HG03432 (cell line): ENCODE results near the gene FAM216A.
"Not testable (repeated sequence)": the region's sequence is repeated elsewhere in the genome, so short reads cannot be mapped to it uniquely, and the experiment has no call there.

Experiments used
- ATAC-seq: cut with Tn5 transposase; IDR thresholded peaks from one replicate; pipeline ENCODE4 v1.9.1; 2021; ENCODE audit warnings: mild to moderate bottlenecking, moderate library complexity; ENCODE audit not compliant: unreplicated experiment

The FAM216A gene, protein sequence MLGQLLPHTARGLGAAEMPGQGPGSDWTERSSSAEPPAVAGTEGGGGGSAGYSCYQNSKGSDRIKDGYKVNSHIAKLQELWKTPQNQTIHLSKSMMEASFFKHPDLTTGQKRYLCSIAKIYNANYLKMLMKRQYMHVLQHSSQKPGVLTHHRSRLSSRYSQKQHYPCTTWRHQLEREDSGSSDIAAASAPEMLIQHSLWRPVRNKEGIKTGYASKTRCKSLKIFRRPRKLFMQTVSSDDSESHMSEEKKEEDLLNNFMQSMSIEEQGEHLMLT

GRCh38 chr12:110468214-110469048 lies at the start of gene FAM216A, which contains the start of gene GPN3:
FAM216A (plus strand) TSS chr12:110468845; CDS start chr12:110468876, 31 bp downstream.
GPN3 (minus strand) TSS chr12:110468257; CDS start chr12:110468203, 54 bp downstream.
- ATAC-seq: peak; percentile 73

DNA sequence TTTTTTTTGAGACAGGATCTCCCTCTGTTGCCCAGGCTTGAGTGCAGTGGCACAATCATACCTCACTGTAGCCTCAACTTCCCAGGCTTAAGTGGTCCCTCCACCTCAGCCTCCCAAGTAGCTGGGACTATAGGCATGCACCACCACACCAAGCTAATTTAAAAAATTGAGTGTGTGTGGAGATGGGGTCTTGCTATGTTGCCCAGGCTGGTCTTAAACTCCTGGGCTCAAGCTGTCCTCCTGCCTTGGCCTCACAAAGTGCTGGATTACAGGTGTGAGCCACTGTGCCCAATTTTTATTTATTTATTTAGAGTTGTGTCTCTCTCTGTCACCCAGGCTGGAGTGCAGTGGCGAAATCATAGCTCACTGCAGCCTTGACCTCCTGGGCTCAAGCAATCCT lies 48.0 kb upstream of the FAM216A start:
- ATAC-seq: not testable (repeated sequence)

GRCh38 chr12:110421159-110421661 lies 47.4 kb upstream of the FAM216A start:
- ATAC-seq: no peak

GRCh38 chr12:110421701-110422100 lies 46.9 kb upstream of the FAM216A start:
- no peak for ATAC-seq

DNA sequence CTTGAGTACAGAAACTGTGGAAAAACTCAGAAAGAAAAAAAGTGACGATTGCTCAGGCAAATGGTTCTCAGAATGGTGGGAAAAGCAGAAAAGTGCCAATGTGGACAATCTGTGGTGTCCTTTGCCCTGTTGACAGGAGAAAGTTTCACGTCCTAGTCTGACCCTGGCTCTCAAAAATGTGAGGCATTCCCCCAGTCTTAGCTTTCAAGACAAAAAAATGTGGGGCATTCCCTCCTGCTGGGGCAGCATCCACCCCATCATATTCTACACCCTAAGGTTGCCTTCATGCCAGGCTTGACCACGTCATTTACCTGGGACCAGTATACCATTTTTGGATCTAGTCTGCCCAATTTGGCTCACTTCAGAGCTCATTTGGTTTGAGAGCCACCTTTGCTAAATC lies 44.4 kb upstream of the FAM216A start:
- ATAC-seq: no peak

DNA sequence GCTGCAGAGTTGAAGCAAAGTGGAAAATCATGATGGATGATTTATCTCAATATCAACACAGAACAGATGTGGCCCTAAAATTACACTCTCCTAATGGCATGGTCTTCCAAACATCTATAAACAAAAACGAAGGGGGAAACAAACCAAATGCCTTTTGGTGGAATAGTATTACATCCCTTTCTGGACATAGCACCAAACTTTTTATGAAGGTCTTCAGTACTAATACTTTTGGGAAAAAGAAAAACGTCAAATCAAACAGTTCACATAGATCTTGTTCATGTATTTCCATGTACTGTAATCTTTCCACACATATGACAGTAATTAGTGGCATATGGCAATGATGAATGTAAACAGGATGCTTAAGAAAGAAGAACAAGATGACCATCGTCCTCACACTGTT lies 42.2 kb upstream of the FAM216A start:
- ATAC-seq: no peak

DNA sequence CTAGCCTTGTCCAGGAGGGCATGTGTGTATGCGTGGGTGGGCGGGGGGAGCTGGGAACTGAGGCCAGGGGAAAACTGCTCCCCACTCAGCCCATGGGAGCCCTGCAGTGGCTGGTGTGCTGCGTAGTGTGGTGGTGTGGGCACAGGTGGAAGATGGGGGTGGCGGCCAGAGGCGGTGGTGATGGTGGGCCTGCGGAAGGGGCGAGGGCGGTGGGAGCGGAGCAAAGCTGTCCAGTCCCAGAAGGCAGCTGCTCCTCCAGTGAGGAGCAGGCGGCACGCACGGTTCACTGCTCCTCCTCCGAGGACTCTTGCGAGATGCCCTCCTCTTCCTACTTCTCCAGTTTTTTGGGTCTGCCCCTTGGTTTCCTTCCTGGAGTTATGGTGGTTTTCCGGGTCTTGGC lies 39.0 kb upstream of the FAM216A start:
- not testable (repeated sequence) for ATAC-seq

DNA sequence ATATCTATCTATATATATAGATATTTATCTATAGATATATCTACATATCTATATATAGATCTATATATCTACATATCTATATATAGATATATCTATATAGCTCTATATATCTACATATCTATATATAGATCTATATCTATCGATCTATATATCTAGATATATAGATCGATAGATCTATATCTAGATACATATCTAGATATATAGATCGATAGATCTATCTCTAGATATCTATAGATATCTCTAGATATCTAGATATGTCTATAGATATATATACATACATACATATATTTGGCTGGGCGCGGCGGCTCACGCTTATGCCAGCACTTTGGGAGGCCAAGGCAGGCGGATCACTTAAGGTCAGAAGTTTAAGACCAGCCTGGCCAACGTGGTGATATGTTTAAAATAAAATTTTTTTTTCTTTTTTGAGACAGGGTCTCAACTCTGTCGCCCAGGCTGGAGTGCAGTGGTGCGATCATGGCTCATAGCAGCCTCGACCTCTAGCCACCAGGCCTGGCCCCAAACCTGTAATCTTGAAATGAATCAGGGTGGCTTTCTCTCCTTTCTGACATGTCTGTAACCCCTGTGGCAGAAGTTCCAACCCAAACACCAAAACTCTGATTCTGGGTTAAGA lies 36.6 kb upstream of the FAM216A start:
- peak; percentile 20 for ATAC-seq

- no peak for ATAC-seq
These were observed 32.4 kb upstream of the FAM216A start for GRCh38 chr12:110436231-110436630.

DNA sequence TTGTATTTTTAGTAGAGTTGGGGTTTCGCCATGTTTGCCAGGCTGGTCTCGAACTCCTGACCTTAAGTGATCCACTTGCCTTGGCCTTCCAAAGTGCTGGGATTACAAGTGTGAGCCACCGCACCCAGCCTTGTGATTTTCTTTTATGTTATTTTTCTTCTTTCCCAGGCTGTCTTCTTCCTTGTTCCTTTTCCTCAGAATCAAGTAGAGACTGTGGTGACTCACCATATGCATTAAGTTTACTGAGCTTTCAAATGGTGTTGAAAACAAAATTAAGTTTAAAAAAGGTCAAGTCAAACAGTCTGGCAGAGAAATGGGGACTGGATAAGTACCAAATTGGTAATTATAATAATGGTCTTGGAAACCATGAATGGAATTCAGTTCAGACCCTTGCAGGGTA lies 24.2 kb upstream of the FAM216A start:
- ATAC-seq: no peak

GRCh38 chr12:110449799-110450497 lies 18.7 kb upstream of the FAM216A start, which contains the start of gene ARPC3:
ARPC3 (minus strand) TSS chr12:110450337; CDS start chr12:110450260, 77 bp downstream.
- ATAC-seq: peak; percentile 93

- no peak for ATAC-seq
These were observed 17.4 kb upstream of the FAM216A start for GRCh38 chr12:110451263-110451662.

DNA sequence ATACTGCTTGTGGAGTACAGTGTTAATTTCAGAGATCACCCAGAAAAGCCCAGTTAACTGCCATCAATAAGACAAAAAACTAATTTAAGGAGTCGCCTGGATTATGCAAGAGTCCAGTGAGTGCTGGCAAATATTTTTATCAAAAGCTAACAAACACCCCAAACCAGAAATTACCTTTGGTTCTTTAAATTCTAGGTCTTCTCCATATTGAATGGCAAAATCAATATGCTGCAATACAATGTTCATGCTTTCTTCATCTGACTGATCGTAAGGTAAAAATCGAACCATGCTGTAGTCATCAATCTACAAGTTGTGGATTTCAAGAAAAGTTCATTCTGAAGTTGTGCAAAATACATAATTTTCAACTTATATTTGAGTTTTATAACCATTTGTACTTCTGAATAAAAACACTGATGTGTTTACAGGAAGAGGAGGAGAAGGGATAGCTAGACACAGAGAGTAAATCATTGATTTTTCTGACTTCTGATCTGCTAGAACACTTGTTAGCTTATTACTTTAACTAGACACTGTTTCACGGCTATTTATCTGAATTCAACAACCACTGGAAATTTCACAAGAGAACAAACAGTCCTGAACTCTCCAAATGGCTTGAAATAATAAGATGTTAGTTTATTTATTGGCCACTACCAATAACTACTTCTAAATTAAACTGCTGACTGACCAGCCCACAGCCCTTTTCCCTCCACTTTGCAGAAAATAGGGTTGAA lies 14.9 kb upstream of the FAM216A start:
- no peak for ATAC-seq

GRCh38 chr12:110458756-110459155 lies 9.9 kb upstream of the FAM216A start:
- ATAC-seq: no peak

DNA sequence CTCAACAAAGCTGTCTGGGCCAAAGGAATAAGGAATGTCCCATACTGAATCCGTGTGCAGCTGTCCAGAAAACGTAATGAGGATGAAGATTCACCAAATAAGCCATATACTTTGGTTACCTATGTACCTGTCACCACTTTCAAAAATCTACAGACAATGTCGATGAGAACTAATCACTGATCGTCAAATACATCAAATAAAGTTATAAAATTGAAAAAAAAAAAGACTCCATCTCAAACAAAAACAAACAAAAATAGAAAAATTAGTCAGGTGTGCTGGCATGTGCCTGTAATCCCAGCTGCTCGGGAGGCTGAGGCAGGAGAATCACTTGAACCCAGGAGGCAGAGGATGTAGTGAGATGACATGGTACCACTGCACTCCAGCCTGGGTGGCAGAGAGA lies 7.5 kb upstream of the FAM216A start:
- ATAC-seq: not testable (repeated sequence)

- no peak for ATAC-seq
These were observed 3.6 kb upstream of the FAM216A start for GRCh38 chr12:110465024-110465423.

DNA sequence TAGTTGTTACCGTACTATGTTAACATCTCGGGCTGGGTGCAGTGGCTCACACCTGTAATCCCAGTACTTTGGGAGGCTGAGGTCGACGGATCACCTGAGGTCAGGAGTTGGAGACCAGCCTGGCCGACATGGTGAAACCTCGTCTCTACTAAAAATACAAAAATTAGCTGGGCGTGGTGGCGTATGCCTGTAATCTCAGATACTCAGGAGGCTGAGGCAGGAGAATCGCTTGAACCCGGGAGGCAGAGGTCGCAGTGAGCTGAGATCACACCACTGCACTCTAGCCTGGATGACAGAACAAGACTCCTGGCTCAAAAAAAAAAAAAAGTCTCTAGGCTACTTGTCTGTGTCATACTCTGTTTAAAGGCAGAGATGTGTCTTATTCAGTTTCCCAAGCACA lies 2.9 kb upstream of the FAM216A start:
- not testable (repeated sequence) for ATAC-seq

DNA sequence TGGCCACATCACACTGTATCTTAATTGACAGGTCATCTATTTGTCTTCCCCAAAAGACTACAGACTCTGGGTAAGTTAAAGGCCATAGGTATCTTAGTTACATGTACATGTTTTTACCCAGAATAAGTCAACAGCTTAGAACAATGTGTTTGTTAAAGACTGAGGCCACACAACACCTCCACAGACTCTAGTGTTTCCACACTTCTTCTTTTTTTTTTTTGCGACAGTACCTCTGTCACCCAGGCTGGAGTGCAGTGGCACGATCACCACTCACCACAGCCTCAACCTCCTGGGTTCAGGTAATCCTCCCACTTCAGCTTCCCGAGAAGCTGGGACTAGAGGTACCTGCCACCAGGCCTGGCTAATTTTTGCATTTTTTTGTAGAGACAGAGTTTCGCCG lies 1.9 kb upstream of the FAM216A start:
- ATAC-seq: no peak

- ATAC-seq: no peak
These were observed 815 bp upstream of the FAM216A start for GRCh38 chr12:110467847-110468213.

DNA sequence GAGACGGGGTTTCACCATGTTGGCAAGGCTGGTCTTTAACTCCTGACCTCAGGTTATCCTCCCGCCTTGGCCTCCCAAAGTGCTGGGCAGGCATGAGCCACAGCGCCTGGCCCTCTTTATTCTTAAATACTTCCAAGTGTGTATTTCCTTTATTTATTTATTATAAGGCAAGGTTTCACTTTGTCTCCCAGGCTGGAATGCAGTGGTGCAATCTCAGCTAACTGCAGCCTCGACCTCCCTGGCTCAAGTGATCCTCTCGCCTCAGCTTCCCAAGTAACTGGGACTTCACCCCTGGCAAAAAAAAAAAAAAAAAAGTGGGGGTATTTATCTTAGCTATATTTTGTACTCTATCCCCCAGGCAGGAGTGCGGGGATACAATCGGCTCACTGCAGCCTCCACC lies 6.8 kb downstream of the FAM216A start:
- no peak for ATAC-seq
